ENCODE results near the gene RXYLT1.

DNA sequence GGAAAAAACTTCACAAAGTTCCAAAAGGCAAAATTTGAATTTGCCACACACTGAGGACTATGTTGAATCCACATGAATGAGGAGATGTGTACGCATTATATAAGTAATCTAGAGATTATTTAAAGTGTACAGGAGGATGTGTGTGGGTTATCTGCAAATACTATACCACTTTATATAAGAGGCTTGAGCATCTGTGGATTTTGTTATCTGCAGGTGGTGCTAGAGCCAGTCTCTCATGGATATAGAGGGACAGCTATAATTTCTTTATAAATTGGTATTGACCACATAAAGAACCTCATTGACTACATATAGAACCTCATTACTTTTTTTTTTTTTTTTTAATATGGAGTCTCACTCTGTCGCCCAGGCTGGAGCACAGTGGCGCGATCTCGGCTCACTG lies 32.2 kb upstream of the RXYLT1 start:
- no peak for TF ChIP-seq MAFK (IDR thresholded peaks at IDR 0.05; ENCODE audit: low read depth, low read length)
- no peak for TF ChIP-seq HDAC6 (IDR thresholded peaks at IDR 0.05; ENCODE audit: low read depth, low read length)
- TF ChIP-seq EP300 (IDR thresholded peaks at IDR 0.05; ENCODE audit: borderline replicate concordance in 1 of 2, low read depth in 2 of 2, low read length in 2 of 2): no peak
- TF ChIP-seq POLR2A (IDR thresholded peaks at IDR 0.05; ENCODE audit: control extremely low read depth in 1 of 2, low read depth in 2 of 2, low read length in 2 of 2): no peak
- no peak for TF ChIP-seq TAF1 (IDR thresholded peaks at IDR 0.05; ENCODE audit: low read depth, low read length)
- no peak for TF ChIP-seq TCF12 (IDR thresholded peaks at IDR 0.05; ENCODE audit: low read depth, low read length)
- TF ChIP-seq, protein P1, sequence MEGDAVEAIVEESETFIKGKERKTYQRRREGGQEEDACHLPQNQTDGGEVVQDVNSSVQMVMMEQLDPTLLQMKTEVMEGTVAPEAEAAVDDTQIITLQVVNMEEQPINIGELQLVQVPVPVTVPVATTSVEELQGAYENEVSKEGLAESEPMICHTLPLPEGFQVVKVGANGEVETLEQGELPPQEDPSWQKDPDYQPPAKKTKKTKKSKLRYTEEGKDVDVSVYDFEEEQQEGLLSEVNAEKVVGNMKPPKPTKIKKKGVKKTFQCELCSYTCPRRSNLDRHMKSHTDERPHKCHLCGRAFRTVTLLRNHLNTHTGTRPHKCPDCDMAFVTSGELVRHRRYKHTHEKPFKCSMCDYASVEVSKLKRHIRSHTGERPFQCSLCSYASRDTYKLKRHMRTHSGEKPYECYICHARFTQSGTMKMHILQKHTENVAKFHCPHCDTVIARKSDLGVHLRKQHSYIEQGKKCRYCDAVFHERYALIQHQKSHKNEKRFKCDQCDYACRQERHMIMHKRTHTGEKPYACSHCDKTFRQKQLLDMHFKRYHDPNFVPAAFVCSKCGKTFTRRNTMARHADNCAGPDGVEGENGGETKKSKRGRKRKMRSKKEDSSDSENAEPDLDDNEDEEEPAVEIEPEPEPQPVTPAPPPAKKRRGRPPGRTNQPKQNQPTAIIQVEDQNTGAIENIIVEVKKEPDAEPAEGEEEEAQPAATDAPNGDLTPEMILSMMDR (IDR thresholded peaks at IDR 0.05; ENCODE audit: control extremely low read depth in 1 of 3, insufficient read depth in 1 of 3, low read depth in 1 of 3, low read length in 3 of 3): no peak
- TF ChIP-seq EZH2 (IDR thresholded peaks at IDR 0.05; ENCODE audit: low read depth, low read length, severe bottlenecking): no peak
- TF ChIP-seq POLR2AphosphoS5 (IDR thresholded peaks at IDR 0.05; ENCODE audit: low read depth, low read length): no peak
- TF ChIP-seq, protein P2, sequence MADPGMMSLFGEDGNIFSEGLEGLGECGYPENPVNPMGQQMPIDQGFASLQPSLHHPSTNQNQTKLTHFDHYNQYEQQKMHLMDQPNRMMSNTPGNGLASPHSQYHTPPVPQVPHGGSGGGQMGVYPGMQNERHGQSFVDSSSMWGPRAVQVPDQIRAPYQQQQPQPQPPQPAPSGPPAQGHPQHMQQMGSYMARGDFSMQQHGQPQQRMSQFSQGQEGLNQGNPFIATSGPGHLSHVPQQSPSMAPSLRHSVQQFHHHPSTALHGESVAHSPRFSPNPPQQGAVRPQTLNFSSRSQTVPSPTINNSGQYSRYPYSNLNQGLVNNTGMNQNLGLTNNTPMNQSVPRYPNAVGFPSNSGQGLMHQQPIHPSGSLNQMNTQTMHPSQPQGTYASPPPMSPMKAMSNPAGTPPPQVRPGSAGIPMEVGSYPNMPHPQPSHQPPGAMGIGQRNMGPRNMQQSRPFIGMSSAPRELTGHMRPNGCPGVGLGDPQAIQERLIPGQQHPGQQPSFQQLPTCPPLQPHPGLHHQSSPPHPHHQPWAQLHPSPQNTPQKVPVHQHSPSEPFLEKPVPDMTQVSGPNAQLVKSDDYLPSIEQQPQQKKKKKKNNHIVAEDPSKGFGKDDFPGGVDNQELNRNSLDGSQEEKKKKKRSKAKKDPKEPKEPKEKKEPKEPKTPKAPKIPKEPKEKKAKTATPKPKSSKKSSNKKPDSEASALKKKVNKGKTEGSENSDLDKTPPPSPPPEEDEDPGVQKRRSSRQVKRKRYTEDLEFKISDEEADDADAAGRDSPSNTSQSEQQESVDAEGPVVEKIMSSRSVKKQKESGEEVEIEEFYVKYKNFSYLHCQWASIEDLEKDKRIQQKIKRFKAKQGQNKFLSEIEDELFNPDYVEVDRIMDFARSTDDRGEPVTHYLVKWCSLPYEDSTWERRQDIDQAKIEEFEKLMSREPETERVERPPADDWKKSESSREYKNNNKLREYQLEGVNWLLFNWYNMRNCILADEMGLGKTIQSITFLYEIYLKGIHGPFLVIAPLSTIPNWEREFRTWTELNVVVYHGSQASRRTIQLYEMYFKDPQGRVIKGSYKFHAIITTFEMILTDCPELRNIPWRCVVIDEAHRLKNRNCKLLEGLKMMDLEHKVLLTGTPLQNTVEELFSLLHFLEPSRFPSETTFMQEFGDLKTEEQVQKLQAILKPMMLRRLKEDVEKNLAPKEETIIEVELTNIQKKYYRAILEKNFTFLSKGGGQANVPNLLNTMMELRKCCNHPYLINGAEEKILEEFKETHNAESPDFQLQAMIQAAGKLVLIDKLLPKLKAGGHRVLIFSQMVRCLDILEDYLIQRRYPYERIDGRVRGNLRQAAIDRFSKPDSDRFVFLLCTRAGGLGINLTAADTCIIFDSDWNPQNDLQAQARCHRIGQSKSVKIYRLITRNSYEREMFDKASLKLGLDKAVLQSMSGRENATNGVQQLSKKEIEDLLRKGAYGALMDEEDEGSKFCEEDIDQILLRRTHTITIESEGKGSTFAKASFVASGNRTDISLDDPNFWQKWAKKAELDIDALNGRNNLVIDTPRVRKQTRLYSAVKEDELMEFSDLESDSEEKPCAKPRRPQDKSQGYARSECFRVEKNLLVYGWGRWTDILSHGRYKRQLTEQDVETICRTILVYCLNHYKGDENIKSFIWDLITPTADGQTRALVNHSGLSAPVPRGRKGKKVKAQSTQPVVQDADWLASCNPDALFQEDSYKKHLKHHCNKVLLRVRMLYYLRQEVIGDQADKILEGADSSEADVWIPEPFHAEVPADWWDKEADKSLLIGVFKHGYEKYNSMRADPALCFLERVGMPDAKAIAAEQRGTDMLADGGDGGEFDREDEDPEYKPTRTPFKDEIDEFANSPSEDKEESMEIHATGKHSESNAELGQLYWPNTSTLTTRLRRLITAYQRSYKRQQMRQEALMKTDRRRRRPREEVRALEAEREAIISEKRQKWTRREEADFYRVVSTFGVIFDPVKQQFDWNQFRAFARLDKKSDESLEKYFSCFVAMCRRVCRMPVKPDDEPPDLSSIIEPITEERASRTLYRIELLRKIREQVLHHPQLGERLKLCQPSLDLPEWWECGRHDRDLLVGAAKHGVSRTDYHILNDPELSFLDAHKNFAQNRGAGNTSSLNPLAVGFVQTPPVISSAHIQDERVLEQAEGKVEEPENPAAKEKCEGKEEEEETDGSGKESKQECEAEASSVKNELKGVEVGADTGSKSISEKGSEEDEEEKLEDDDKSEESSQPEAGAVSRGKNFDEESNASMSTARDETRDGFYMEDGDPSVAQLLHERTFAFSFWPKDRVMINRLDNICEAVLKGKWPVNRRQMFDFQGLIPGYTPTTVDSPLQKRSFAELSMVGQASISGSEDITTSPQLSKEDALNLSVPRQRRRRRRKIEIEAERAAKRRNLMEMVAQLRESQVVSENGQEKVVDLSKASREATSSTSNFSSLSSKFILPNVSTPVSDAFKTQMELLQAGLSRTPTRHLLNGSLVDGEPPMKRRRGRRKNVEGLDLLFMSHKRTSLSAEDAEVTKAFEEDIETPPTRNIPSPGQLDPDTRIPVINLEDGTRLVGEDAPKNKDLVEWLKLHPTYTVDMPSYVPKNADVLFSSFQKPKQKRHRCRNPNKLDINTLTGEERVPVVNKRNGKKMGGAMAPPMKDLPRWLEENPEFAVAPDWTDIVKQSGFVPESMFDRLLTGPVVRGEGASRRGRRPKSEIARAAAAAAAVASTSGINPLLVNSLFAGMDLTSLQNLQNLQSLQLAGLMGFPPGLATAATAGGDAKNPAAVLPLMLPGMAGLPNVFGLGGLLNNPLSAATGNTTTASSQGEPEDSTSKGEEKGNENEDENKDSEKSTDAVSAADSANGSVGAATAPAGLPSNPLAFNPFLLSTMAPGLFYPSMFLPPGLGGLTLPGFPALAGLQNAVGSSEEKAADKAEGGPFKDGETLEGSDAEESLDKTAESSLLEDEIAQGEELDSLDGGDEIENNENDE (IDR thresholded peaks at IDR 0.05; ENCODE audit: insufficient replicate concordance, low read length): no peak
